SH-SY5Y (cell line): ENCODE results near the gene ATP1B1.

Experiments used
- GATA2 ChIP-seq: IDR thresholded peaks from 2 replicates; pipeline ENCODE4 v1.6.1; 2011; ENCODE audit warnings: mild to moderate bottlenecking, low read depth, low read length
- GATA3 ChIP-seq: IDR thresholded peaks from 2 replicates; pipeline ENCODE4 v1.6.1; 2011; ENCODE audit warnings: low read depth, mild to moderate bottlenecking, low read length, moderate library complexity

GRCh38 chr1:169085911-169086310, 20.6 kb upstream of the ATP1B1 start:
- peak; percentile 68 for TF ChIP-seq GATA2
- no peak for TF ChIP-seq GATA3
